ENCODE measurements around the gene IL13RA1. TPM values are rescaled to one million over a fixed set of nuclear protein-coding genes. Genes with fewer than 3 reads are reported as not detected.
"Not testable (repeated sequence)": the region's sequence is repeated elsewhere in the genome, so short reads cannot be mapped to it uniquely, and the experiment has no call there.

IL13RA1 gene
- total RNA-seq, 1 experiment from 2014 or later, result 29.7 TPM

GRCh38 chrX:118764122-118764521, 36.7 kb downstream of the IL13RA1 start:
- no peak for DNase-seq (ENCODE audit: low spot score)
- in situ Hi-C loops (cut with HindIII; ENCODE audit: low sequenced_read_pairs), result no loop called here

GRCh38 chrX:118770133-118770760, 42.8 kb downstream of the IL13RA1 start:
- in situ Hi-C loops (cut with HindIII; ENCODE audit: low sequenced_read_pairs), result no loop called here
- no peak for DNase-seq (ENCODE audit: low spot score)

- DNase-seq (ENCODE audit: low spot score), result no peak
- in situ Hi-C loops (cut with HindIII; ENCODE audit: low sequenced_read_pairs), result no loop called here
These were observed 44.6 kb downstream of the IL13RA1 start for GRCh38 chrX:118772051-118772450.

DNA sequence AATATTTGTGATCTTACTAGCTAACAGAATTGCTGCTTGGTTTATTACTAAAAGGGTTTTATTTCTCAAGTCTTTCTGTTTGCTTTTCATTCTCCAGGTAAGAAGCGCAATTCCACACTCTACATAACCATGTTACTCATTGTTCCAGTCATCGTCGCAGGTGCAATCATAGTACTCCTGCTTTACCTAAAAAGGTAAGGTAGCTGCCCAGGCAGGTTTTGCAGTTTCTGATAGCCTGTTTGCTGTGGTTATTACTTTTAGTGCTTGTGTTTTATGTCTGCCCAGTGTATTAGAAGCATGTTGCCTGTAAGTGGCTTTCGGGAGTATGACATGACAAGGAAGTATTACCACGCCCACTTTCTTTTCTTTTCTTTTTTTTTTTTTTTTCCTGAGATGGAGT, 46.4 kb downstream of the IL13RA1 start:
- DNase-seq (ENCODE audit: low spot score), result no peak
- in situ Hi-C loops (cut with HindIII; ENCODE audit: low sequenced_read_pairs), result no loop called here

GRCh38 chrX:118779581-118779980, 52.2 kb downstream of the IL13RA1 start:
- in situ Hi-C loops (cut with HindIII; ENCODE audit: low sequenced_read_pairs), result no loop called here
- DNase-seq (ENCODE audit: low spot score), result no peak

DNA sequence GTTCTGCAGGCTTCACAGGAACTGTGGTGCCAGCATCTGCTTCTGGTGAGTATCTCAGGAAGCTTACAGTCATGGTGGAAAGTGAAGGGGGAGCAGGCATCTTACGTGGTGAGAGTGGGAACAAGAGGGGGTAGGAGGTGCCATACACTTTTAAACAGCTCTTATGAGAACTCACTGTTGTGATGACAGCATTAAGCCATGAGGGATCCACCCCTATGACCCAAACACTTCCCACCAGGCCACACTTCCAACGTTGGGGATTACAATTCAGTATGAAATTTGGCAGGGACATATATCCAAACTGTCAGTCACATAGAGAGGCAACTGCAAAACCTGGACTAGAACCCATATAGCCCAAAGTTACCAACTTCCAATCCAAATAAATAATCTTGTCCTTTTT, 53.1 kb downstream of the IL13RA1 start:
- DNase-seq (ENCODE audit: low spot score), result no peak
- in situ Hi-C loops (cut with HindIII; ENCODE audit: low sequenced_read_pairs), result no loop called here

DNA sequence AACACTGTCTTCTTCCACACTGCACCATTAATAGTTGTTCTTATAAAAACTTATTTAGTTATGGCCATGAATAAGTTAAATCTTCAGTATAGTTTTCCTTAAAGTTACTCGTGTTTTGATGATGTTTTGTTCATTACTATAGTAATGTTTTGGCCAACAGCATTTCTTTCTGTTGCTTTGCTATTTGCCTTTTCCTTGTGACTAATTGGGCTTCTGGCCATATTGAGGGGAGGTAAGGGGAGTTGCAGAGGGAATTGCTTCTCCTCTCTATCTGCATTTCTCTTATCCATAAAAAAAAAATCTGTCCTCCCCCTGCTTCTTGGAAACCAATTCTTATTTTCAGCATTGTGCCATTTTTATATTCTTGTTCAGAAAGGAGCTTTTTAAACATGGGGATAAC, 53.5 kb downstream of the IL13RA1 start:
- no peak for DNase-seq (ENCODE audit: low spot score)
- in situ Hi-C loops (cut with HindIII; ENCODE audit: low sequenced_read_pairs), result no loop called here

DNA sequence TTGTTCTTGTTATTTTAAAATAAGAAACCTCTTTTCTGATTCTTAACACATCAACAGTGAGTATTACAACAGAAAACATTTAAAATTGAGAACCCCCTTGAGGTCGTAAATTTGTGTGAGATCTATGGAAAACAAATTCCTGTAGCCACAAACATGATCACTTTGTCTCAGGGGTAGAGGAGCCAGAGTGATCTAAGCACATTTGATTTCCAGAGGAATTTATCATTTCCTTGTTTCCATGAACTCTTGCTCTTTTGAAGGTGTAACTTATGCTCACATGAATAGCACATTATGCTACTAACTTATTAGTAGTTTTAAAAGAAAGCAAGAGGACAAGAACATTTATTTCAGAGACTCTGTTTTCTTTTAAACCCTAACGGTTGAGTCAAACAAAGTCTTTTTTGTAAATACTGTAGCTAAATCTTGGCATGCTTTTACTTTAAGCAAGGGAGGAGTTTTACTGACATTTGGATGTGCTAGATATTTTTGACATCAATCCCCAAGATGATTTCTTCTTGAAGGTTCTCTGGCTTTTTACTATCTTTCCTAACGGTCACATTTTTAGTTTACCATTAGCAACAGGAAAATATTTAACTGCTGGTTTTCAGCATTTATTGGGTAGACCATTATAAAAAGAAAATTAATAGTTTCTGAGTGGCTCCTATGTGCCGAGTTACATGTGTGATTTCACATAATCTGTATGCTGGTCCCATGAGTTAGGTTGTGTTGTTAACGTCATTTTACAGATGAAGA, 68.3 kb downstream of the IL13RA1 start:
- in situ Hi-C loops (cut with HindIII; ENCODE audit: low sequenced_read_pairs), result no loop called here
- no peak for DNase-seq (ENCODE audit: low spot score)

- DNase-seq (ENCODE audit: low spot score), result no peak
- in situ Hi-C loops (cut with HindIII; ENCODE audit: low sequenced_read_pairs), result no loop called here
These were observed 75.5 kb downstream of the IL13RA1 start for GRCh38 chrX:118802857-118803256.

- DNase-seq (ENCODE audit: low spot score), result peak; percentile 38
- in situ Hi-C loops (cut with HindIII; ENCODE audit: low sequenced_read_pairs), result no loop called here
These were observed 80.0 kb downstream of the IL13RA1 start for GRCh38 chrX:118807151-118808017.

DNA sequence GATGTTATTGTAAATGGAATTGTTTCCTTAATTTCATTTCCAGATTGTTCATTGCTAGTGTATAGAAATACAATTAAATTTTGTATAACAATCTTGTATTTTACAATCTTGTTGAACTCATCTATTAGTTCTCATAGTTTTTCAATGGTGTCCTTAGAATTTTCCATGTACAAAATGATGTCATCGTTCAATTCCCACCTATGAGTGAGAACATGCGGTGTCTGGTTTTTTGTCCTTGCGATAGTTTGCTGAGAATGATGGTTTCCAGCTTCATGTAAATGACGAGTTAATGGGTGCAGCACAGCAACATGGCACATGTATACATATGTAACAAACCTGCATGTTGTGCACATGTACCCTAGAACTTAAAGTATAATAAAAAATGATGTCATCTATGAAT, 89.9 kb downstream of the IL13RA1 start:
- DNase-seq (ENCODE audit: low spot score); in situ Hi-C loops (cut with HindIII; ENCODE audit: low sequenced_read_pairs): not testable (repeated sequence)

- DNase-seq (ENCODE audit: low spot score), result peak; percentile 79
- in situ Hi-C loops (cut with HindIII; ENCODE audit: low sequenced_read_pairs), result no loop called here
These were observed 96.1 kb downstream of the IL13RA1 start, which contains the start of gene ZCCHC12 for GRCh38 chrX:118823263-118824172. Gene ZCCHC12, plus strand, starts transcription at chrX:118823824. Its CDS starts 1,421 bp downstream, at chrX:118825245.

DNA sequence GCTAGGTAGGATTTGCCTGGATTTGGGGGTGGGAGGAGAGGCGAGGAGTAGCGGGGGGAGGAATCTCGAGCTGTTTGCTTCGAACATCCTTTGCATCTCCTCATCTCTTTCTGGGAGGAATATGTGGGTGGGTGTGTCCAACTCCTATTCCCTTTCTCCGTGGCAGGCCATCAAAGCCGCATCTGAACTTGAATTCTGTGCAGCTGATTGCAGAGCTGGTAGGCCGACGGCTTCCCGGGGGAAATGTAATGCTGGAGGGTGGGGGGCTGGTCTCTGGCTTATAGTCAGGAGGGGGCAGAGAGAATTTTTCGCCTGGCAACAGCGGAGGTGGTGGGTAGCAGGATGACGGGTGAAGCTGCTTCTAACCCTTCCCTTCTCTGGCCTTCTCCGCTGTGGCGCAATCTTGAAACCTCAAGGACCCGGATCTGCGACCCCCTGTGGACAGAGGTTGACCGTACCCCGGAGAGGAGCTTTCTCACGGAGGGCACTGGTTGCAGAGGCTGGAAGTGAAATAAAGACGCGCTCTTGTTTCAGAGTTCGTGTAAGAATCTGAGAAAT, 96.8 kb downstream of the IL13RA1 start:
- peak; percentile 33 for DNase-seq (ENCODE audit: low spot score)
- in situ Hi-C loops (cut with HindIII; ENCODE audit: low sequenced_read_pairs), result no loop called here

- in situ Hi-C loops (cut with HindIII; ENCODE audit: low sequenced_read_pairs), result no loop called here
- DNase-seq (ENCODE audit: low spot score), result no peak
These were observed 97.8 kb downstream of the IL13RA1 start for GRCh38 chrX:118825227-118825626.

GRCh38 chrX:118839334-118839958, 112.0 kb downstream of the IL13RA1 start:
- in situ Hi-C loops (cut with HindIII; ENCODE audit: low sequenced_read_pairs), result no loop called here
- peak; percentile 59 for DNase-seq (ENCODE audit: low spot score)
